Gastrocnemius medialis (tissue), 4 donors: ENCODE data around the gene PYY.

Experiments used
- POLR2A ChIP-seq, 2 donors: fragments of 450-650 bp; IDR thresholded peaks; one replicate each; pipeline ENCODE4 v1.6.1; 2017; ENCODE audit warnings: antibody characterized with exemption in 2 of 2, mild to moderate bottlenecking in 2 of 2, moderate library complexity in 2 of 2
- TF ChIP-seq, protein P1 (sequence below), 5 experiments: fragments of 450-650 bp in 3 of 5; fragments of 200-600 bp in 2 of 5; sonication (generic) in 2 of 5; IDR thresholded peaks in 4 of 5; conservative IDR thresholded peaks in 1 of 5; 1 replicate in 4 of 5; 2 replicates in 1 of 5; pipeline ENCODE4 v1.5.1; 2016 to 2019; ENCODE audit warnings: antibody characterized with exemption in 5 of 5, mild to moderate bottlenecking in 3 of 5, moderate library complexity in 3 of 5

DNA sequence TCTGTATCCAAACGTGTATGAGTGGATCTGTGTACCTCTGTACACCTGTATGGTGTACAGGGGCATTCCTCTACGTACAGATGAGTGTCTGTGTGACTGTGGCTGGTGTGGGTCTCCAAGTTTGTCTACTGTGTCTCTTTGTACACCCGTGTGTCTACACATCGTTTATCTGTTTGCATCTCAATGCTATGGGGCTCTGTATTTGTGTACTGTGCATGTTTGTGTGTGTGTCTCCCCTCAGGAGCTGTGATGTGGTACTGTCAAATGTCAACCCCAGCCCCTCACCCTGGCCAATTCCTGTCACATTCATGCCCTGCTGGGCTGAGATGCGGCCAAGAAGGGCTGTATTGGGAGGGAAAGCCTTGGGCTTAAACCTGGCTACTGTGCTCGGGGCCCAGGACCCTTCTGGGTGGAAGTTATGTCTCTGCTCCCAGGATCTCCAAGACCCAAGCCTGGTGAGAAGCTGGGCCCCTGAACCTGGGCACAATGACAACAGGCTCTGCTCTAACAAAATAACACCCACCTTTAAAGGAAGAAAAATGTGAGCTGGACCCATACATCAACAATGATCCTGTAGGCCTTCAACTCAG lies 47.2 kb upstream of the PYY start:
- TF ChIP-seq, protein P1, sequence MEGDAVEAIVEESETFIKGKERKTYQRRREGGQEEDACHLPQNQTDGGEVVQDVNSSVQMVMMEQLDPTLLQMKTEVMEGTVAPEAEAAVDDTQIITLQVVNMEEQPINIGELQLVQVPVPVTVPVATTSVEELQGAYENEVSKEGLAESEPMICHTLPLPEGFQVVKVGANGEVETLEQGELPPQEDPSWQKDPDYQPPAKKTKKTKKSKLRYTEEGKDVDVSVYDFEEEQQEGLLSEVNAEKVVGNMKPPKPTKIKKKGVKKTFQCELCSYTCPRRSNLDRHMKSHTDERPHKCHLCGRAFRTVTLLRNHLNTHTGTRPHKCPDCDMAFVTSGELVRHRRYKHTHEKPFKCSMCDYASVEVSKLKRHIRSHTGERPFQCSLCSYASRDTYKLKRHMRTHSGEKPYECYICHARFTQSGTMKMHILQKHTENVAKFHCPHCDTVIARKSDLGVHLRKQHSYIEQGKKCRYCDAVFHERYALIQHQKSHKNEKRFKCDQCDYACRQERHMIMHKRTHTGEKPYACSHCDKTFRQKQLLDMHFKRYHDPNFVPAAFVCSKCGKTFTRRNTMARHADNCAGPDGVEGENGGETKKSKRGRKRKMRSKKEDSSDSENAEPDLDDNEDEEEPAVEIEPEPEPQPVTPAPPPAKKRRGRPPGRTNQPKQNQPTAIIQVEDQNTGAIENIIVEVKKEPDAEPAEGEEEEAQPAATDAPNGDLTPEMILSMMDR (IDR thresholded peaks at IDR 0.05 in 4 of 5, conservative IDR thresholded peaks at IDR 0.05 in 1 of 5), result no peak
- TF ChIP-seq POLR2A (IDR thresholded peaks at IDR 0.05), result no peak
